ENCODE data around the gene CAPZB. TPM values are rescaled to one million over a fixed set of nuclear protein-coding genes. Genes with fewer than 3 reads are reported as not detected.

The CAPZB gene
- total and polyA plus RNA-seq, 7 donors, result 179 to 284 (median 224) TPM

DNA sequence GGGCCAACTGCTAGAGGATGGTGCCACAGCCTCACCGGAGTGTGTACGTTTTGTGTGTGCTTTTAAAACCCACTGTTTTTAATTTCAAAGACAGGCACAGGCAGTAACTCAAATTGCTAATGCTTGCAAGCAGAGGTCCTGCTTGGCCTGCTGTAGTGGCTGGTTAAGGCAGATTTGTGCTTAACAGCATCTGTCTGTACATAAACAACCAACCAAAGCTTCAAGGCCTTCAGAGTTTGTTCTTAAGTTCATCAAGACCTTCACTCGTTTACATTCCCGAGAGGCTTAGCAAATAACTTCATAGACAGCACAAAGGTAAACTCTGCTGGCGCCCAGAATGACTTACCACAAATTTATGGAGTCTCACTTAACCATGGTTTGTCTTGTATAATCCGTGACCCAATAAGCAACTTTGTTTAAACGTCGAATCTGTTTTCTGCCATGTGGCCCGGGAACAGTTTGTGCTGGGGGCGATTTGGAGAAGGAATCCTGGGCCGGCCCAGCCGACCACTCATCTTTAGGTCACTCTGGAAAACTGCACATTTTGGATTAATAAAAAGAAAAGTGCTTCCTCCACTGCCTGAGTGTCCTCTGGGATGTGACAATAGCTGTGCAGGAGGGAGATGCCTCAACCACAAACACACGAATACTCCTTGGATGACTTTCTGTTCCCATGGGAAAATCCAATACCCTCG lies 58.1 kb downstream of the CAPZB start:
- Histone ChIP-seq H3K27ac (peak overlapping the region; percentile 66), H3K4me1 (peaks cover 93% of the 10 kb centered on the region), H3K9me3 (no peaks in the 10 kb centered on the region), H3K27me3 (ENCODE audit: insufficient read depth in 3 of 3, low read length in 2 of 3) (no peaks in the 10 kb centered on the region), H3K4me3 (no peak overlapping the region), H3K36me3 (ENCODE audit: insufficient read depth in 1 of 2, low read depth in 1 of 2) (no peaks in the 10 kb centered on the region)
- intact Hi-C loops (cut with DNase I), result no loop called here
- 49 to 64% (median 50%) methylated on average over 14 of the region's 14 CpGs for WGBS, 3 donors
- no peak for ATAC-seq
- no peak for DNase-seq
- TF ChIP-seq, protein P1, sequence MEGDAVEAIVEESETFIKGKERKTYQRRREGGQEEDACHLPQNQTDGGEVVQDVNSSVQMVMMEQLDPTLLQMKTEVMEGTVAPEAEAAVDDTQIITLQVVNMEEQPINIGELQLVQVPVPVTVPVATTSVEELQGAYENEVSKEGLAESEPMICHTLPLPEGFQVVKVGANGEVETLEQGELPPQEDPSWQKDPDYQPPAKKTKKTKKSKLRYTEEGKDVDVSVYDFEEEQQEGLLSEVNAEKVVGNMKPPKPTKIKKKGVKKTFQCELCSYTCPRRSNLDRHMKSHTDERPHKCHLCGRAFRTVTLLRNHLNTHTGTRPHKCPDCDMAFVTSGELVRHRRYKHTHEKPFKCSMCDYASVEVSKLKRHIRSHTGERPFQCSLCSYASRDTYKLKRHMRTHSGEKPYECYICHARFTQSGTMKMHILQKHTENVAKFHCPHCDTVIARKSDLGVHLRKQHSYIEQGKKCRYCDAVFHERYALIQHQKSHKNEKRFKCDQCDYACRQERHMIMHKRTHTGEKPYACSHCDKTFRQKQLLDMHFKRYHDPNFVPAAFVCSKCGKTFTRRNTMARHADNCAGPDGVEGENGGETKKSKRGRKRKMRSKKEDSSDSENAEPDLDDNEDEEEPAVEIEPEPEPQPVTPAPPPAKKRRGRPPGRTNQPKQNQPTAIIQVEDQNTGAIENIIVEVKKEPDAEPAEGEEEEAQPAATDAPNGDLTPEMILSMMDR (IDR thresholded peaks at IDR 0.05), result no peak

GRCh38 chr1:19426294-19427086 lies 58.8 kb downstream of the CAPZB start:
- no peak for DNase-seq
- Histone ChIP-seq H3K4me1 (peaks cover 94% of the 10 kb centered on the region), H3K27ac (peak overlapping the region; percentile 66), H3K9me3 (no peaks in the 10 kb centered on the region), H3K4me3 (no peak overlapping the region), H3K36me3 (ENCODE audit: insufficient read depth in 1 of 2, low read depth in 1 of 2) (no peaks in the 10 kb centered on the region), H3K27me3 (ENCODE audit: insufficient read depth in 3 of 3, low read length in 2 of 3) (no peaks in the 10 kb centered on the region)
- 54 to 59% (median 59%) methylated on average over 13 of the region's 13 CpGs for WGBS, 3 donors
- TF ChIP-seq, protein P1 (IDR thresholded peaks at IDR 0.05), result no peak
- intact Hi-C loops (cut with DNase I), result no loop called here
- ATAC-seq, result peak in 3 of 4 donors; percentile 13 to 46 (median 44)

- peak in 1 of 4 donors; percentile 23 for ATAC-seq
- Histone ChIP-seq H3K4me3 (no peak overlapping the region), H3K36me3 (ENCODE audit: insufficient read depth in 1 of 2, low read depth in 1 of 2) (no peaks in the 10 kb centered on the region), H3K27ac (peak overlapping the region; percentile 60), H3K4me1 (peaks cover 97% of the 10 kb centered on the region), H3K27me3 (ENCODE audit: insufficient read depth in 3 of 3, low read length in 2 of 3) (no peaks in the 10 kb centered on the region), H3K9me3 (no peaks in the 10 kb centered on the region)
- TF ChIP-seq, protein P1 (IDR thresholded peaks at IDR 0.05), result no peak
- DNase-seq, result no peak
- intact Hi-C loops (cut with DNase I), result no loop called here
- WGBS, 3 donors, result 74 to 89% (median 81%) methylated on average over 6 of the region's 6 CpGs
Observed at GRCh38 chr1:19425646-19426239, 59.6 kb downstream of the CAPZB start.

DNA sequence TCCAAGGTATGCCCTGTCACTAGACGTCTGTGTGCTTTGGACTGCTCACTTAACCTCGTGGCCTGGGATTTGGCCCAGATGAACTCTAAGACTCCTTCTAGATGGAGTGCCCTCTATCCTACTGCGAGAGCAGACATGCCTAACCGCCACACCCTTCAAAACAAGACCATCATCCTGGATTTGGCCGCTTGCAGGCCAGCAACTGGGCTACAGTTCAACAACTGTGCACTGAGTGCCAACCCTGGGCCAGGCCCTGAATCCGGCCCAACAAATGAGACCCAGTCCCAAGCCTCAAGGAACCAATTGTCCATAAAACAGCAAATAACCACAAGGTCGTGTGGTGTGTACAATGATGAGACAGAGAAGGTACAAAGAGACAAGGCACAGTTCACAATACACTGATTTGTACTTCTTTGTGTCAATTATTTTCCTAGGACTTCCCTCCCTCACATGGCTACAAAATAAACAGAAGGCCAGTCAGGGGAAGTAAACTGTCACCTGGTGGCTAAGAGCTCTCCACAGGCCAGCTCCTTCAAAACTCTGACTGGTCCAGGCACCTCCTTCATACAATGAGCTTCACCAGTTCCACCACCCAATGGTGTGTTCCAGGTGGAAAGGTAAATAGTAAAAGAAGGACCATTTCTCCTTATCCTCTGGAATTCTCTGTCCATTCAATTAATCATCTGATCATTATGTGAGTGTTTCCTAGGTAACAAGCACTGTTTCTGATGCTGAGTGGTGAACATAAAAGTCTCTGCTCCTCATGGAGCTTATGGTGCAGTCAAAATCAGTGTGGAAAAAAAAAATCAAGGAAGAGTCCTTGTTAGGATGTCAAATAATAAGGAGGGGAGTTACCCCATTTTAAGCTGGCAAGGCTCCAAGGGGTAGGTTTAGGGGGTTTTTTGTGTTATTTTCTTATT lies 60.4 kb downstream of the CAPZB start:
- Histone ChIP-seq H3K9me3 (no peaks in the 10 kb centered on the region), H3K27me3 (ENCODE audit: insufficient read depth in 3 of 3, low read length in 2 of 3) (no peaks in the 10 kb centered on the region), H3K36me3 (ENCODE audit: insufficient read depth in 1 of 2, low read depth in 1 of 2) (no peaks in the 10 kb centered on the region), H3K4me3 (no peak overlapping the region), H3K27ac (peak overlapping the region; percentile 60), H3K4me1 (peaks cover 97% of the 10 kb centered on the region)
- TF ChIP-seq, protein P1 (IDR thresholded peaks at IDR 0.05), result no peak
- WGBS, 3 donors, result 41 to 54% (median 42%) methylated on average over 7 of the region's 7 CpGs
- ATAC-seq (peak in 2 of 4 donors; percentile 24 to 29), DNase-seq (no peak)
- intact Hi-C loops (cut with DNase I), result no loop called here
